ENCODE measurements around the gene CAPN13.

Gene CAPN13

GRCh38 chr2:30753630-30754029 lies 53.6 kb downstream of the CAPN13 start:
- Histone ChIP-seq H3K27ac (ENCODE audit: poor library complexity, severe bottlenecking) (no peak overlapping the region), H3K4me1 (ENCODE audit: insufficient read depth, poor library complexity, severe bottlenecking) (peaks cover 7% of the 10 kb centered on the region), H3K27me3 (ENCODE audit: insufficient read depth, poor library complexity, severe bottlenecking) (no peaks in the 10 kb centered on the region), H3K36me3 (ENCODE audit: low read depth) (no peaks in the 10 kb centered on the region), H3K9me3 (ENCODE audit: severe bottlenecking) (peaks cover 2% of the 10 kb centered on the region), H3K4me3 (ENCODE audit: severe bottlenecking) (no peak overlapping the region)
- no peak for TF ChIP-seq CTCF (IDR thresholded peaks at IDR 0.05; ENCODE audit: poor library complexity, severe bottlenecking)
- ATAC-seq (ENCODE audit: low read depth) (no peak), DNase-seq (ENCODE audit: low spot score) (no peak)

GRCh38 chr2:30752811-30753210 lies 54.4 kb downstream of the CAPN13 start:
- no peak for TF ChIP-seq CTCF (IDR thresholded peaks at IDR 0.05; ENCODE audit: poor library complexity, severe bottlenecking)
- no peak overlapping the region for H3K27ac ChIP-seq (ENCODE audit: poor library complexity, severe bottlenecking)
- ATAC-seq (ENCODE audit: low read depth) (no peak), DNase-seq (ENCODE audit: low spot score) (no peak)
- H3K9me3 ChIP-seq (ENCODE audit: severe bottlenecking) = peaks cover 2% of the 10 kb centered on the region
- peaks cover 7% of the 10 kb centered on the region for H3K4me1 ChIP-seq (ENCODE audit: insufficient read depth, poor library complexity, severe bottlenecking)
- H3K27me3 ChIP-seq (ENCODE audit: insufficient read depth, poor library complexity, severe bottlenecking) = no peaks in the 10 kb centered on the region
- H3K36me3 ChIP-seq (ENCODE audit: low read depth) = no peaks in the 10 kb centered on the region
- H3K4me3 ChIP-seq (ENCODE audit: severe bottlenecking) = no peak overlapping the region

- ATAC-seq (ENCODE audit: low read depth) (no peak), DNase-seq (ENCODE audit: low spot score) (no peak)
- Histone ChIP-seq H3K9me3 (ENCODE audit: severe bottlenecking) (no peaks in the 10 kb centered on the region), H3K27ac (ENCODE audit: poor library complexity, severe bottlenecking) (no peak overlapping the region), H3K36me3 (ENCODE audit: low read depth) (no peaks in the 10 kb centered on the region), H3K4me3 (ENCODE audit: severe bottlenecking) (no peak overlapping the region), H3K27me3 (ENCODE audit: insufficient read depth, poor library complexity, severe bottlenecking) (no peaks in the 10 kb centered on the region), H3K4me1 (ENCODE audit: insufficient read depth, poor library complexity, severe bottlenecking) (no peaks in the 10 kb centered on the region)
- no peak for TF ChIP-seq CTCF (IDR thresholded peaks at IDR 0.05; ENCODE audit: poor library complexity, severe bottlenecking)
Measured at GRCh38 chr2:30747206-30747605, 60.0 kb downstream of the CAPN13 start.

GRCh38 chr2:30744823-30745222 lies 62.4 kb downstream of the CAPN13 start:
- H3K27me3 ChIP-seq (ENCODE audit: insufficient read depth, poor library complexity, severe bottlenecking) = no peaks in the 10 kb centered on the region
- DNase-seq (ENCODE audit: low spot score) = no peak
- no peak overlapping the region for H3K4me3 ChIP-seq (ENCODE audit: severe bottlenecking)
- H3K4me1 ChIP-seq (ENCODE audit: insufficient read depth, poor library complexity, severe bottlenecking) = no peaks in the 10 kb centered on the region
- no peaks in the 10 kb centered on the region for H3K9me3 ChIP-seq (ENCODE audit: severe bottlenecking)
- ATAC-seq (ENCODE audit: low read depth) = no peak
- no peak overlapping the region for H3K27ac ChIP-seq (ENCODE audit: poor library complexity, severe bottlenecking)
- H3K36me3 ChIP-seq (ENCODE audit: low read depth) = no peaks in the 10 kb centered on the region
- no peak for TF ChIP-seq CTCF (IDR thresholded peaks at IDR 0.05; ENCODE audit: poor library complexity, severe bottlenecking)

- Histone ChIP-seq H3K36me3 (ENCODE audit: low read depth) (no peaks in the 10 kb centered on the region), H3K9me3 (ENCODE audit: severe bottlenecking) (no peaks in the 10 kb centered on the region), H3K27me3 (ENCODE audit: insufficient read depth, poor library complexity, severe bottlenecking) (no peaks in the 10 kb centered on the region), H3K4me1 (ENCODE audit: insufficient read depth, poor library complexity, severe bottlenecking) (no peaks in the 10 kb centered on the region), H3K27ac (ENCODE audit: poor library complexity, severe bottlenecking) (no peak overlapping the region), H3K4me3 (ENCODE audit: severe bottlenecking) (no peak overlapping the region)
- DNase-seq (ENCODE audit: low spot score) (no peak), ATAC-seq (ENCODE audit: low read depth) (no peak)
- TF ChIP-seq CTCF (IDR thresholded peaks at IDR 0.05; ENCODE audit: poor library complexity, severe bottlenecking) = no peak
Measured at GRCh38 chr2:30741576-30741975, 65.7 kb downstream of the CAPN13 start.
